ENCODE results near the gene PGLYRP1.

- no peak for TF ChIP-seq CTCF (tag by site-specific recombination; IDR thresholded peaks at IDR 0.05)
- no peak for TF ChIP-seq TSHZ1 (tag by site-specific recombination; IDR thresholded peaks at IDR 0.05; ENCODE audit: borderline replicate concordance)
- no peak for TF ChIP-seq ELK4 (IDR thresholded peaks at IDR 0.05; ENCODE audit: borderline replicate concordance, low read depth, low read length)
- no peak for TF ChIP-seq ZNF558 (tag by site-specific recombination; IDR thresholded peaks at IDR 0.05)
- TF ChIP-seq SETDB1 (IDR thresholded peaks at IDR 0.05; ENCODE audit: insufficient read length, low read length): no peak
- no peak for TF ChIP-seq ZNF24 (tag by site-specific recombination; IDR thresholded peaks at IDR 0.05)
Measured at GRCh38 chr19:45972947-45973540, 49.8 kb downstream of the PGLYRP1 start.

All from HEK293 (cell line).